CD4-positive, alpha-beta T cell treated with Interleukin-15 for 1 hour (primary cell): ENCODE data around the gene CACNA1D.

ENCODE experiments used
- DNase-seq: peaks from one replicate; pipeline ENCODE4 v3.0.0-alpha.2; 2020

The CACNA1D gene

DNA sequence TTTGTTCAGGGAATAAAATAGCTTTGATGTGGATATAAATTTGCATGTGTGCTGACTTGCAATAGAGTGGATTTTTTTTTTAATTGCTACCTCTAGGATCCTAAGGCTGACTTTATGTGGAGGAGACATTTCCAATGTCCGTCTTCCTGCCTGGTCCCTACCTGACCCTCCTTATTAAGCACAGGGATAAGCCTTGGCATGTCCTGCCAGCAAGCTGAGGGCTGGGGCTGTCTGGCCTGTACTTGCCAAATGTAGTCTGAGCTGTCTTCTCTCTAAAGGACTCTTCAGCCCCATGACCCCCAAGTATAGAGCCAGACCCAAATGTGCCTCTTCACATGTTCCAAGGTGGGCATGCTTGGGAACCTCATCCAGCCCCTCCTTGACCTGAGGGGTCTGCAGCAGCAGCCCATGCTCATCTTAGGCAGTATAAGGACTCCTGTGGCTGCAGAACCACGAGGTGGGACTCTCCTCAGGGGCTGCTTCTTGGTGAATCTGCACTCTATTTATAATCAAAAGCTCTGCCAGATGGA is 88.8 kb downstream of the CACNA1D start:
- DNase-seq, result no peak

DNA sequence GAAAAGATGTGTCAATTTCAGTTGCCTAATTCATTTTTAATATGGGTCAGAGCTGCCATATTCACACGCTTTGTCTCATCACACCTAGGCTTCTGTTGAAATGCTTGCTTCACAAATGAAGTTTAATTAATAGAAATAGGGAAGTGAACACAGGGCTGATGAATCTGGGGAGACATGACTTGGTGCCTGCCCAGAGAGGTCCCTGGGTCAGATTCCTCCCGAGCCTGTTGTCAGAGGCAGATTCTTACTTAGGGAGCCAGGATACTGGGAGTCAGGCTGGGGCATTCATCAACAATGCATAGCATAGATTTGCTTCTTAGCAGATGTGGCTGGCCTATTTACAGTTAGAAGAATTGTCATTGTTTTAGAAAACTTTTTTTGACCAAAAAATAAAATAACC is 90.6 kb downstream of the CACNA1D start:
- DNase-seq, result no peak

- DNase-seq, result no peak
Measured at GRCh38 chr3:53585627-53586026, 91.2 kb downstream of the CACNA1D start.

- DNase-seq, result no peak
Measured at GRCh38 chr3:53588122-53588521, 93.7 kb downstream of the CACNA1D start.

DNA sequence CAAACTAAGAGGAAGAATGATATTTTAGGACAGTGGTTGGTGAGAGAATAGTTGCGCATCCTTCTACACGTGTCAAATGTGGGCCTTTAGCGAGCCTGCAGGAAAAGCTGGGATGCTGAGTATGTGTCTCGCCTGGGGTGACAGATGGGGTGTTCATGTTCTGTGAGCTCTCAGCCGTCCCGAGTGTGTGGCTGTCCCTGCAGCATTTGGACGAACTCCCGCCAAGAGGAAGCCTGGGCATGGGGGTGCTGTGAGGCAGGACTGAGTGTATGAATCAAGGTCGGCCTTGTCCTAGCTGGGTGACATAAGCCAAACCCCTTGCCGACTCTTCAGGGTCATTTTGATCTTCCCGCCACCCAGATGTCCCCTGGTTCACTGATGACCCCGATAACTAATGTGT is 94.8 kb downstream of the CACNA1D start:
- no peak for DNase-seq

DNA sequence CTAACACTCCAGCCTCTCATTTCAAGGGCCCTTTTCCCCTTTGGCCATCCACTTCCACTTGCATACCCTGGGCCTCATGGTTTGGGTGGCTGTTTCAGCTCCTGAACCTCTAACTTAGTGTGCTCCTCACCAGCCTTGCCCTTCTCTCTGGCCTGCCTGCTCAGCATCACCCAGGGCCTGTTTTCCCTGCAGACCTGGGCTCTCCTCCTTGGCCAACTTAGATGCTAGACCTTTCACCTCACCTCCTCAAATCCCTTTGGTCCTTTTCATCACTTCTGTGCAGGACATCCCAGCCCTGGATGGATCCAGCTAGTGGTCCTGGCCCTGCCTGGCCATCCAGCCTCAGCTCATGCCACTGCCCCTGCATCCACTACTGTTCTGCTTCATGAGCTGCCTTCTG is 95.4 kb downstream of the CACNA1D start:
- no peak for DNase-seq

GRCh38 chr3:53590606-53591005 is 96.2 kb downstream of the CACNA1D start:
- no peak for DNase-seq

- no peak for DNase-seq
Measured at GRCh38 chr3:53591646-53592045, 97.2 kb downstream of the CACNA1D start.

DNA sequence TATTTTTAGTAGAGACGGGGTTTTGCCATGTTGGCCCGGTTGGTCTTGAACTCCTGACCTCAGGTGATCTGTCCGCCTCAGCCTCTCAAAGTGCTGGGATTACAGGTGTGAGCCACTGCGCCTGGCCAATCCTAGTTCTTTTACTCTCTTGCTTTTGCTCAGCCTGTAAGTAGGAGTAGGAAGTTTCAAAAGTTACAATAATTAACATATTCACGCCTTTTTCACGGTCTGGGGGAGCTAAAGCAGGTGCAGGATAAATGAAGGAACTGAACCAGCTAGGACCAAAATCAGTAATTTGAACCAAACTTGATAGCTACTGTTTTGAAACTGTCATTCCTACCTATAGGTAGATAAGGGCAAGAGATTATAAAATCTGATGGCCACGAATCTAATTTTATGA is 98.5 kb downstream of the CACNA1D start:
- DNase-seq, result no peak

DNA sequence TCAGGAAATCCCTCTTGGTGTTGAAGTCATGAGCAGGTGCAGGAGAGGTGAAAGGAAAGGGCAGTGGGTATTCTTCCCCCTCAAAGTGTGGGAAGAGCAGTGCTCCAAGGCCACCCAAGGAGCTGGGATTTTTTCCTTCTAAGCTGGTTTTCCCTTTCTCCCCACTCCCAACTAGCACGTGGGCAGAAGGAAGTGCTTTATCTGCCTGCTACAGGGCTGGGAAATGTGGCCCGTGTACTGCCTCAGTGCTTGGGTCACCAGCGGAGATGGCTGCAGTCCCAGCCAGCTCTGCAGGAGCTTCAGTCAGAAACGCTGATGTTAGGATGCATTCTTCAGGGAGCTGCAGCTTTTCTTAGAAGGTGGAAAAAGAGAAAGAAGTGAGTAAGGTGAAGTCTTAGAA is 99.2 kb downstream of the CACNA1D start:
- DNase-seq, result no peak

GRCh38 chr3:53594276-53594675 is 99.9 kb downstream of the CACNA1D start:
- DNase-seq, result no peak

- no peak for DNase-seq
Measured at GRCh38 chr3:53595660-53596059, 101.2 kb downstream of the CACNA1D start.

GRCh38 chr3:53597136-53597915 is 102.9 kb downstream of the CACNA1D start:
- no peak for DNase-seq

DNA sequence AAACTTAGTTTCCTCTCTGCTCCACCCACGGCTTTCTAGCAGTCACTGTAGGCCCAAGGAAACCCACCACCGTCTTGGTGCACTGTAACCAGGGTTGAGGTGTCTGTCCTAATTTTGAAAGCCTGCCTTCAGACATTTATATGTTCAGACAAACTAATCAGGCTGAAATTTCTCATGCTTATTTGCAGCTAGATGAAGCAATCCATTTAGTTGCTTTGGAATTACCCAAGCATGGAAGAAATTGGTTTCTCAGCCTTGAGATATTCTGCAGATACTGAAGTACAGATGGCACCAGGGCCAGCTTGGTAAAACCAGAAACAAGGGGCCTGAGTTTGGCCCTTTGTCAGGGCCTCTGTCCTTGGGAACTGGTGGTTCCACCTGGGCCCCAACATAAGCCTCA is 105.4 kb downstream of the CACNA1D start:
- no peak for DNase-seq

- DNase-seq, result no peak
Measured at GRCh38 chr3:53602866-53603265, 108.5 kb downstream of the CACNA1D start.

GRCh38 chr3:53604232-53604631 is 109.8 kb downstream of the CACNA1D start:
- no peak for DNase-seq

- no peak for DNase-seq
Measured at GRCh38 chr3:53606793-53607192, 112.4 kb downstream of the CACNA1D start.

DNA sequence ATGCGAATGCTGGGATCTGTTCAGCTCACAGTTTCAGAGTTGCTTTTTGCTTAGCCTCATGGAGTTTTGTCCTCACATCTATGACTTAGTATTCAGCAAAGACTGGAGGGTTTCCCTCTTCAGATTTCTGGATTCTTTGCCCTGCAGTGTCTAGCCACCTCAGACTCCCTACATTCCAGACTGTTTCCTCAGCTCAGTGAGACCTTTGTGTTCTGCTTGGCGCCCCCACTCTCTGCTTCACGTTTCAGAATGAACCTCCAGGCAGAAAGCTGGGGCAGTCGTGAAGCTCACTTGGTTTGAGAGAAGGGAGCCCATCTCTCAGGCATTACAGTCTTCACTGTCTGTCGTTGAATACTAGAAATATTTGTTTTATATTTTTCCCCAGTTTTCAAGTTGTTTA is 118.1 kb downstream of the CACNA1D start:
- DNase-seq, result no peak

GRCh38 chr3:53613125-53613524 is 118.7 kb downstream of the CACNA1D start:
- DNase-seq, result no peak

GRCh38 chr3:53614307-53614706 is 119.9 kb downstream of the CACNA1D start:
- DNase-seq, result no peak

DNA sequence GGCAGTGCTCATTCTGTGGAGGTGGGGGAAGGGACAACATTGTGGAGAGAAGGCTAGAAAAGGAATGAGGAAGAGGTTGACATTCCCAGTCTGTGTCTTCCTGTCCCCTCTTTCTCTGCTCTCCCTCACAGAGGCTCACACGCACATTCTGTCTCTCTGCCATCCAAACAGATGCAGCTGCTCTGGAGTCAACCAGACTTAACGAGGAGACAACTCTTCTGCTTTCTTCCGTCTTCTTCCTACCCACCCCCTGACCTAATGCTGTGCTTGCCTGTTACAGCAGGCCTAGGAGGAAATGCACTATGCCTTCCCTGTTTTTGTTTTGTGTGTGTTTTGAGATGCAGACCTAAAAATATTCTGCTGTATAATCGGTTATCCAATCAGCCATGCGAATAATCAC is 121.9 kb downstream of the CACNA1D start:
- DNase-seq, result no peak

- DNase-seq, result no peak
Measured at GRCh38 chr3:53616971-53617892, 122.8 kb downstream of the CACNA1D start.

DNA sequence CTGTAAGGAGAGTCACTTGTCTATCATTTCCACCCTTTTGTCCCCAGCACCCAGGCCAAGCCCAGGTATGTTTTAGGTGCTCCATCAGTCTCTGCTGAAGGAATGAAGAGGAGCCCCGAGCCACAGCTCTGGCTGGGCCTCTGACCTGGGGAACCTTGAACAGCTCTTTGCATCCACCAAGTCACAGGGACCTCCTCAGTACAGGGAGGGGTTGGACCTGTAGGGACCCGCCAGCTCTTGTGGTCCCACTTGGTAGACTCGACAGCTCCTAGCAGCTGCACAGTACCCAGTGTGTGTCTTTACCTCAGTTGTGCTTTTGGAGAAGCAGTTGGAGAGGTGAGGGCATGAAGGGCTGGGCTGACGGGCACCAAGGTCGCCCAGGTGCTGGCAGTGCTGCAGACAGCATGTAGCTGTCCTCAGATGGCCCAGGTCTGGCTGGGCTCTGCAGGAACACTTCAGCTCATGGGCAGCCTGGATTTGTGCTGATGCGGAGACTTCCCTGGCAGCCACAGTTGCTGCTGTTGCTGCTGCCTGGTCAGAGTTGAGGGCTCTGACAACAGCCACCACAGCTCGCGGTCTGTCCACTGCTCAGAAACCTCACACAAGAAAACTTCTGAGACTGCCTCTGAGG is 123.6 kb downstream of the CACNA1D start:
- no peak for DNase-seq
